Measurements from ENCODE around the gene NOP53.

GRCh38 chr19:47702671-47703070, 42.7 kb upstream of the NOP53 start:
- TF ChIP-seq, protein P1, sequence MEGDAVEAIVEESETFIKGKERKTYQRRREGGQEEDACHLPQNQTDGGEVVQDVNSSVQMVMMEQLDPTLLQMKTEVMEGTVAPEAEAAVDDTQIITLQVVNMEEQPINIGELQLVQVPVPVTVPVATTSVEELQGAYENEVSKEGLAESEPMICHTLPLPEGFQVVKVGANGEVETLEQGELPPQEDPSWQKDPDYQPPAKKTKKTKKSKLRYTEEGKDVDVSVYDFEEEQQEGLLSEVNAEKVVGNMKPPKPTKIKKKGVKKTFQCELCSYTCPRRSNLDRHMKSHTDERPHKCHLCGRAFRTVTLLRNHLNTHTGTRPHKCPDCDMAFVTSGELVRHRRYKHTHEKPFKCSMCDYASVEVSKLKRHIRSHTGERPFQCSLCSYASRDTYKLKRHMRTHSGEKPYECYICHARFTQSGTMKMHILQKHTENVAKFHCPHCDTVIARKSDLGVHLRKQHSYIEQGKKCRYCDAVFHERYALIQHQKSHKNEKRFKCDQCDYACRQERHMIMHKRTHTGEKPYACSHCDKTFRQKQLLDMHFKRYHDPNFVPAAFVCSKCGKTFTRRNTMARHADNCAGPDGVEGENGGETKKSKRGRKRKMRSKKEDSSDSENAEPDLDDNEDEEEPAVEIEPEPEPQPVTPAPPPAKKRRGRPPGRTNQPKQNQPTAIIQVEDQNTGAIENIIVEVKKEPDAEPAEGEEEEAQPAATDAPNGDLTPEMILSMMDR (conservative IDR thresholded peaks at IDR 0.05 in 1 of 2, IDR thresholded peaks at IDR 0.05 in 1 of 2; ENCODE audit: extremely low read depth in 1 of 2, insufficient read depth in 1 of 2, low read depth in 1 of 2, low read length in 2 of 2) = no peak
- TF ChIP-seq EZH2 (IDR thresholded peaks at IDR 0.05; ENCODE audit: borderline replicate concordance, low read length) = no peak
